HG02884 (cell line): ENCODE results near the gene FAF2.

Experiments used
- ATAC-seq: cut with Tn5 transposase; IDR thresholded peaks from one replicate; pipeline ENCODE4 v1.9.1; 2021; ENCODE audit warnings: mild to moderate bottlenecking, moderate library complexity; ENCODE audit not compliant: unreplicated experiment

FAF2 gene

GRCh38 chr5:176529741-176530141, 81.6 kb downstream of the FAF2 start:
- no peak for ATAC-seq

GRCh38 chr5:176530393-176530982, 82.3 kb downstream of the FAF2 start:
- no peak for ATAC-seq

GRCh38 chr5:176530983-176531901, 83.1 kb downstream of the FAF2 start:
- ATAC-seq = no peak

GRCh38 chr5:176531902-176532493, 83.8 kb downstream of the FAF2 start:
- ATAC-seq = no peak

GRCh38 chr5:176532795-176533194, 84.6 kb downstream of the FAF2 start:
- no peak for ATAC-seq

GRCh38 chr5:176533390-176533789, 85.2 kb downstream of the FAF2 start:
- no peak for ATAC-seq

GRCh38 chr5:176533894-176534611, 85.9 kb downstream of the FAF2 start:
- no peak for ATAC-seq

GRCh38 chr5:176534640-176535039, 86.5 kb downstream of the FAF2 start:
- ATAC-seq = no peak

GRCh38 chr5:176535101-176535663, 87.0 kb downstream of the FAF2 start:
- ATAC-seq = no peak

- no peak for ATAC-seq
Measured at GRCh38 chr5:176535664-176536131, 87.5 kb downstream of the FAF2 start.

GRCh38 chr5:176536132-176536901, 88.1 kb downstream of the FAF2 start:
- no peak for ATAC-seq

- ATAC-seq = peak; percentile 52
Measured at GRCh38 chr5:176536902-176537553, 88.8 kb downstream of the FAF2 start, which contains the start of gene RNF44. RNF44 (minus strand) TSS chr5:176537402; CDS start chr5:176532472, 4,930 bp downstream.

GRCh38 chr5:176537554-176538229, 89.5 kb downstream of the FAF2 start:
- ATAC-seq = peak; percentile 67

GRCh38 chr5:176538230-176538988, 90.2 kb downstream of the FAF2 start:
- ATAC-seq = no peak

GRCh38 chr5:176538989-176539384, 90.8 kb downstream of the FAF2 start:
- ATAC-seq = no peak

GRCh38 chr5:176540476-176540899, 92.3 kb downstream of the FAF2 start:
- no peak for ATAC-seq

GRCh38 chr5:176540956-176541337, 92.8 kb downstream of the FAF2 start:
- no peak for ATAC-seq
